ENCODE data around the gene MRPS11.

- TF ChIP-seq, protein P1, sequence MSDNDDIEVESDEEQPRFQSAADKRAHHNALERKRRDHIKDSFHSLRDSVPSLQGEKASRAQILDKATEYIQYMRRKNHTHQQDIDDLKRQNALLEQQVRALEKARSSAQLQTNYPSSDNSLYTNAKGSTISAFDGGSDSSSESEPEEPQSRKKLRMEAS (IDR thresholded peaks at IDR 0.05) = no peak
- TF ChIP-seq EHMT2 (IDR thresholded peaks at IDR 0.05; ENCODE audit: low read depth) (no peak), CHD4 (IDR thresholded peaks at IDR 0.05; ENCODE audit: borderline replicate concordance) (no peak), USF2 (IDR thresholded peaks at IDR 0.05) (no peak)
Measured at GRCh38 chr15:88433046-88433685, 34.3 kb upstream of the MRPS11 start.

Measured in A549 (cell line).